ENCODE data around the gene TYW1B. TPM values are rescaled to one million over a fixed set of nuclear protein-coding genes. Genes with fewer than 3 reads are reported as not detected.
A peak's percentile ranks its signal among the peaks of the same experiment; 100 is the strongest.
"Not testable (repeated sequence)": the region's sequence is repeated elsewhere in the genome, so short reads cannot be mapped to it uniquely, and the experiment has no call there.

Gene TYW1B
- 0.80 TPM for polyA plus RNA-seq (2013, experiment 1 of 2; ENCODE audit: insufficient read length)
- polyA plus RNA-seq (2013, experiment 2 of 2; ENCODE audit: insufficient read length) = 0.78 TPM

- peak; percentile 98 for DNase-seq
Measured at GRCh38 chr7:72827839-72828591, at the start of gene TYW1B. TSS of gene TYW1B (minus strand) at chr7:72828200. CDS start at chr7:72828075, 125 bp downstream.

GRCh38 chr7:72867591-72867990, 39.6 kb upstream of the TYW1B start:
- DNase-seq = not testable (repeated sequence)

GRCh38 chr7:72858846-72859400, 30.9 kb upstream of the TYW1B start:
- DNase-seq = not testable (repeated sequence)

GRCh38 chr7:72857925-72858324, 29.9 kb upstream of the TYW1B start:
- peak; percentile 10 for DNase-seq

GRCh38 chr7:72855261-72855660, 27.3 kb upstream of the TYW1B start:
- DNase-seq = not testable (repeated sequence)

GRCh38 chr7:72852937-72853336, 24.9 kb upstream of the TYW1B start:
- DNase-seq = not testable (repeated sequence)

GRCh38 chr7:72850746-72851145, 22.7 kb upstream of the TYW1B start:
- DNase-seq = not testable (repeated sequence)

GRCh38 chr7:72844146-72844545, 16.1 kb upstream of the TYW1B start:
- DNase-seq = not testable (repeated sequence)

GRCh38 chr7:72843166-72843565, 15.2 kb upstream of the TYW1B start:
- not testable (repeated sequence) for DNase-seq

- not testable (repeated sequence) for DNase-seq
Measured at GRCh38 chr7:72840966-72841511, 13.0 kb upstream of the TYW1B start.

GRCh38 chr7:72838315-72838714, 10.3 kb upstream of the TYW1B start:
- not testable (repeated sequence) for DNase-seq

GRCh38 chr7:72837291-72837690, 9.3 kb upstream of the TYW1B start:
- not testable (repeated sequence) for DNase-seq

GRCh38 chr7:72830567-72830966, 2.6 kb upstream of the TYW1B start:
- not testable (repeated sequence) for DNase-seq

GRCh38 chr7:72829687-72830354, 1.8 kb upstream of the TYW1B start:
- peak; percentile 85 for DNase-seq

GRCh38 chr7:72829291-72829686, 1.3 kb upstream of the TYW1B start:
- DNase-seq = peak; percentile 99

- DNase-seq = peak; percentile 13
Measured at GRCh38 chr7:72823765-72824732, 4.0 kb downstream of the TYW1B start.

- DNase-seq = not testable (repeated sequence)
Measured at GRCh38 chr7:72822497-72822896, 5.5 kb downstream of the TYW1B start.

GRCh38 chr7:72818663-72819361, 9.2 kb downstream of the TYW1B start:
- DNase-seq = not testable (repeated sequence)

GRCh38 chr7:72817661-72818060, 10.3 kb downstream of the TYW1B start:
- DNase-seq = not testable (repeated sequence)

- DNase-seq = not testable (repeated sequence)
Measured at GRCh38 chr7:72816370-72817157, 11.4 kb downstream of the TYW1B start.
